ENCODE results near the gene TMEM132D. TPM values are rescaled to one million over a fixed set of nuclear protein-coding genes. Genes with fewer than 3 reads are reported as not detected.

Gene TMEM132D
- total and polyA plus RNA-seq, 2 of the 4 experiments (the other 2 are of a cell fraction) = not detected

GRCh38 chr12:129662234-129662633 is 241.6 kb downstream of the TMEM132D start:
- Histone ChIP-seq H2AK9ac (replicated peaks; ENCODE audit: low read depth, low read length, poor library complexity) (no peak overlapping the region), H2BK15ac (ENCODE audit: low read depth, low read length) (no peak overlapping the region), H3K79me1 (ENCODE audit: low read depth in 1 of 2, low read length in 2 of 2) (no peaks in the 10 kb centered on the region), H3K56ac (ENCODE audit: extremely low read depth, insufficient read depth, low read length) (no peak overlapping the region), H2BK20ac (ENCODE audit: low read depth, low read length) (no peak overlapping the region), H2BK120ac (ENCODE audit: low read depth, low read length) (no peak overlapping the region), H3K14ac (replicated peaks; ENCODE audit: low read depth, low read length) (no peak overlapping the region), H4K91ac (ENCODE audit: insufficient read depth, low read depth, low read length) (no peak overlapping the region), H2AFZ (replicated peaks; ENCODE audit: low read length, poor library complexity) (no peak overlapping the region), H3K4me1 (ENCODE audit: control insufficient read depth, insufficient read depth, low read length) (no peaks in the 10 kb centered on the region), H3K36me3 (ENCODE audit: control insufficient read depth, insufficient read depth, low read length) (no peaks in the 10 kb centered on the region), H3K23ac (ENCODE audit: low read depth, low read length) (no peak overlapping the region), H4K5ac (ENCODE audit: low read depth, low read length) (no peak overlapping the region), H2AK5ac (ENCODE audit: low read depth, low read length) (no peak overlapping the region), H3K27me3 (ENCODE audit: control insufficient read depth, insufficient read depth, low read length) (no peaks in the 10 kb centered on the region), H3K4me3 (ENCODE audit: insufficient read depth, low read depth, low read length) (no peak overlapping the region), H3K18ac (ENCODE audit: low read depth, low read length) (no peak overlapping the region), H3K4me2 (ENCODE audit: low read depth, low read length) (no peak overlapping the region), H4K8ac (ENCODE audit: low read depth in 2 of 2, low read length in 2 of 2) (no peak overlapping the region), H4K20me1 (ENCODE audit: insufficient read depth, low read length) (no peaks in the 10 kb centered on the region), H2BK5ac (ENCODE audit: low read depth, low read length, poor library complexity, severe bottlenecking) (no peak overlapping the region), H3K9me1 (ENCODE audit: insufficient read depth, low read length) (no peaks in the 10 kb centered on the region), H3K9ac (ENCODE audit: low read depth, low read length) (no peak overlapping the region), H3K4ac (ENCODE audit: low read depth, low read length) (no peak overlapping the region), H3K27ac (ENCODE audit: insufficient read depth, low read length) (no peak overlapping the region), H3K9me3 (ENCODE audit: control insufficient read depth, insufficient read depth, low read length) (peaks cover 20% of the 10 kb centered on the region)
- in situ Hi-C loops (cut with MboI; ENCODE audit: low sequenced_read_pairs) (no loop called here), intact Hi-C loops (cut with micrococcal nuclease) (no loop called here), dilution Hi-C loops (cut with HindIII; ENCODE audit: low sequenced_read_pairs, unreplicated experiment) (no loop called here)
- no CpG with 5 or more reads among the region's 9 CpGs for WGBS, 2 experiments (ENCODE audit: extremely low coverage in 2 of 2, insufficient read length in 1 of 2)
- TF ChIP-seq RAD21 (IDR thresholded peaks at IDR 0.05; ENCODE audit: low read length) = no peak
- TF ChIP-seq MXI1 (IDR thresholded peaks at IDR 0.05; ENCODE audit: borderline replicate concordance, low read depth, low read length) = no peak
- CTCF ChIA-PET = no interaction called here
- DNase-seq = no peak
- POLR2A ChIA-PET (ENCODE audit: unreplicated experiment) = no interaction called here
- BruUV-seq (replicated peaks) = no TSS peak
- ATAC-seq (ENCODE audit: low read depth) = no peak
